D721Med (cell line): ENCODE results near the gene CLDN17.

Experiments used
- DNase-seq: peaks from one replicate; pipeline ENCODE4 v3.0.0; 2011; ENCODE audit warnings: low spot score; ENCODE audit not compliant: insufficient read length
- FAIRE-seq: peaks from 2 replicates; lab custom pipeline; 2011; peaks lifted over from hg19 to GRCh38; lab: Jason Lieb, UNC
- CTCF ChIP-seq: IDR thresholded peaks from 2 replicates; pipeline ENCODE4 v1.5.1; 2012; ENCODE audit warnings: mild to moderate bottlenecking, control low read depth; ENCODE audit not compliant: insufficient read depth; ENCODE audit errors: missing control alignments

Gene CLDN17

GRCh38 chr21:30166171-30166570 is 434 bp downstream of the CLDN17 start:
- TF ChIP-seq CTCF = no peak
- DNase-seq = no peak
- FAIRE-seq = no peak

GRCh38 chr21:30164796-30165195 is 1.8 kb downstream of the CLDN17 start:
- no peak for DNase-seq
- no peak for FAIRE-seq
- TF ChIP-seq CTCF = no peak

GRCh38 chr21:30153697-30154340 is 12.8 kb downstream of the CLDN17 start:
- no peak for DNase-seq
- FAIRE-seq = no peak
- TF ChIP-seq CTCF = no peak

- no peak for TF ChIP-seq CTCF
- no peak for DNase-seq
- FAIRE-seq = no peak
Measured at GRCh38 chr21:30152792-30153191, 13.8 kb downstream of the CLDN17 start.

- no peak for FAIRE-seq
- no peak for DNase-seq
- no peak for TF ChIP-seq CTCF
Measured at GRCh38 chr21:30148906-30149305, 17.7 kb downstream of the CLDN17 start.

- no peak for TF ChIP-seq CTCF
- FAIRE-seq (no peak), DNase-seq (no peak)
Measured at GRCh38 chr21:30146558-30147282, 19.9 kb downstream of the CLDN17 start.

GRCh38 chr21:30138483-30138882 is 28.1 kb downstream of the CLDN17 start:
- no peak for FAIRE-seq
- TF ChIP-seq CTCF = no peak

More at GRCh38 chr21:30138483-30138882, 28.1 kb downstream of the CLDN17 start:
- DNase-seq = no peak
